HG02938 (cell line): ENCODE data around the gene TMEM203.
"Not testable (repeated sequence)": the region's sequence is repeated elsewhere in the genome, so short reads cannot be mapped to it uniquely, and the experiment has no call there.

Source experiments
- ATAC-seq: cut with Tn5 transposase; IDR thresholded peaks from one replicate; pipeline ENCODE4 v1.9.1; 2021; ENCODE audit warnings: mild to moderate bottlenecking, moderate library complexity; ENCODE audit not compliant: unreplicated experiment

TMEM203 gene

GRCh38 chr9:137242269-137243203 is 37.1 kb upstream of the TMEM203 start:
- ATAC-seq: no peak

GRCh38 chr9:137241490-137242268 is 36.2 kb upstream of the TMEM203 start:
- no peak for ATAC-seq

GRCh38 chr9:137240841-137241489 is 35.5 kb upstream of the TMEM203 start, which contains the start of gene TUBB4B:
TSS of gene TUBB4B (plus strand) at chr9:137241287. CDS start at chr9:137241361, 74 bp downstream.
- peak; percentile 79 for ATAC-seq

GRCh38 chr9:137240318-137240840 is 34.9 kb upstream of the TMEM203 start:
- ATAC-seq: peak; percentile 17

GRCh38 chr9:137239541-137240200 is 34.2 kb upstream of the TMEM203 start:
- not testable (repeated sequence) for ATAC-seq

GRCh38 chr9:137237759-137238726 is 32.6 kb upstream of the TMEM203 start:
- no peak for ATAC-seq

GRCh38 chr9:137236936-137237421 is 31.5 kb upstream of the TMEM203 start:
- ATAC-seq: no peak

- ATAC-seq: no peak
These were observed 30.9 kb upstream of the TMEM203 start for GRCh38 chr9:137236238-137236935.

- no peak for ATAC-seq
These were observed 30.2 kb upstream of the TMEM203 start for GRCh38 chr9:137235424-137236237.

GRCh38 chr9:137234758-137235423 is 29.4 kb upstream of the TMEM203 start:
- no peak for ATAC-seq

GRCh38 chr9:137234055-137234697 is 28.7 kb upstream of the TMEM203 start:
- no peak for ATAC-seq

GRCh38 chr9:137233143-137233980 is 27.9 kb upstream of the TMEM203 start:
- ATAC-seq: no peak

GRCh38 chr9:137232510-137232909 is 27.1 kb upstream of the TMEM203 start:
- no peak for ATAC-seq

GRCh38 chr9:137232101-137232500 is 26.7 kb upstream of the TMEM203 start:
- no peak for ATAC-seq

GRCh38 chr9:137231372-137232039 is 26.1 kb upstream of the TMEM203 start:
- ATAC-seq: no peak
